Esophagus muscularis mucosa (tissue), 4 donors: ENCODE data around the gene BDH1.

Source experiments
- CTCF ChIP-seq, 3 experiments: fragments of 200-600 bp in 2 of 3; fragments of 450-650 bp in 1 of 3; sonication (generic) in 2 of 3; IDR thresholded peaks; one replicate each; pipeline ENCODE4 v1.5.1; 2017 to 2019; ENCODE audit warnings: antibody characterized with exemption in 3 of 3, mild to moderate bottlenecking in 2 of 3, moderate library complexity in 1 of 3
- EP300 ChIP-seq: sonication (generic); formaldehyde crosslinking; IDR thresholded peaks from one replicate; pipeline ENCODE4 v1.6.1; 2017; ENCODE audit warnings: antibody characterized with exemption
- POLR2A ChIP-seq: fragments of 450-650 bp; IDR thresholded peaks from one replicate; pipeline ENCODE4 v1.6.1; 2017; ENCODE audit warnings: antibody characterized with exemption, moderate library complexity, mild to moderate bottlenecking, low read depth
- POLR2AphosphoS5 ChIP-seq, 2 donors: sonication (generic); formaldehyde crosslinking; IDR thresholded peaks; one replicate each; pipeline ENCODE4 v1.6.1; 2017; ENCODE audit warnings: antibody characterized with exemption in 2 of 2

GRCh38 chr3:197552198-197552597 lies 3.6 kb downstream of the BDH1 start:
- TF ChIP-seq CTCF (IDR thresholded peaks at IDR 0.05), result no peak
- TF ChIP-seq POLR2A, result no peak
- no peak for TF ChIP-seq POLR2AphosphoS5 (IDR thresholded peaks at IDR 0.05)
- no peak for TF ChIP-seq EP300
